ENCODE measurements around the gene CUX1.

- TF ChIP-seq GATA3 (IDR thresholded peaks at IDR 0.05; ENCODE audit: low read depth, low read length) (no peak), GATA2 (IDR thresholded peaks at IDR 0.05; ENCODE audit: low read depth, low read length) (no peak)
These were observed 108.8 kb downstream of the CUX1 start for GRCh38 chr7:101926265-101926664.

Measured in SH-SY5Y (cell line).